ENCODE results near the gene MRPS27. TPM values are rescaled to one million over a fixed set of nuclear protein-coding genes. Genes with fewer than 3 reads are reported as not detected.

The MRPS27 gene
- total RNA-seq, 4 donors from 2014 or later = 14.3 to 34.7 (median 27.9) TPM

DNA sequence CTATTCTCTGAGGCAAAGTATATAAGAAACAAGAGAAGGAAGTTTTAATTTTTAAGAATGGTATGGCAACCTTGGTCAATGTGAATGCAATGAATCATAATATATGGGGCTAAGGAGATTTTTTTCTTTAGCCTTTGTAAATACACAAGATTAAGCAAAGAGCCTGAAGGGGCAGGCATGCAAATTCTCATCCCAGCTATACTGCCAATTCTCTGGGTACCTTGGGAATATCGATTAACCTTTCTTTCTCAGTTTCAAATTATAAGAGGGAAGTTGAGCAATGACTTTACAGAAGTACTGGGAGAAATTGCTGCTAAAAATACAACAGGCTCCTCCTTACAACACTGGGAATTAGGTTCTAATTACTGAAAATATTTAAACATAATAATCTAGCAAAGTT, 97.5 kb downstream of the MRPS27 start:
- Histone ChIP-seq H3K4me1 (no peaks in the 10 kb centered on the region), H3K36me3 (peaks cover 0 to 51% (median 11%) of the 10 kb centered on the region in 4 donors), H3K9me3 (no peaks in the 10 kb centered on the region), H3K4me3 (no peak overlapping the region), H3K27me3 (no peaks in the 10 kb centered on the region), H3K27ac (no peak overlapping the region)
- intact Hi-C loops (cut with DNase I; ENCODE audit: low total_unique reads) = no loop called here
- in situ Hi-C loops (cut with MboI; ENCODE audit: low pct_ligation_motif_present in 1 of 4, low pct_unique_long_range_greater_than_20kb in 1 of 4, low sequenced_read_pairs in 3 of 4) = no loop called here
- WGBS, 2 donors (ENCODE audit: low coverage in 1 of 2) = 67 to 98% methylated on average over 1 of the region's 1 CpG
- no peak for DNase-seq
- TF ChIP-seq EP300 (IDR thresholded peaks at IDR 0.05; ENCODE audit: low read depth) = no peak
- no peak for TF ChIP-seq POLR2A (IDR thresholded peaks at IDR 0.05)
- TF ChIP-seq POLR2AphosphoS5 (IDR thresholded peaks at IDR 0.05) = no peak
- no peak for TF ChIP-seq CTCF (IDR thresholded peaks at IDR 0.05)

DNA sequence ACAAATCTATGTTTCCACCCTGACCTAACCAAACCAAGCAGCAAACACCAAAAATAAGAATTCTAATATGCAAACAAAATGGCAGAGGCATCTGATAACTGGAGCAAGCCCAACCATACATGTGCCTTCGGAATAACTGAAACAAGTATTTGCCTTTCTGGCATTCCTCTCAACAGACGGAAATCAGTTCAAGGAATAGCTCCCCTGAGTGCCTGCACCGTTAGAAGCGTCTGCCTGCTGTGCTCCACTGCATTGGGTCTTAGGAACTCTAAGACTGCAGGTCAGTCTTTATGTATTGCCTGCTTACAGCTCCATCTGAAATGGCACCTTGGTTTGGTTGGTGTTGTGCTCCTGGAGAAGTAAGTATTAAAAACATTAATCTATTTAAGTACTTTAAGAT, 98.5 kb downstream of the MRPS27 start:
- H3K4me3 ChIP-seq = no peak overlapping the region
- TF ChIP-seq POLR2AphosphoS5 (IDR thresholded peaks at IDR 0.05) = no peak
- TF ChIP-seq CTCF (IDR thresholded peaks at IDR 0.05) = no peak
- no peak for TF ChIP-seq EP300 (IDR thresholded peaks at IDR 0.05; ENCODE audit: low read depth)
- no peak for TF ChIP-seq POLR2A (IDR thresholded peaks at IDR 0.05)
- DNase-seq = no peak
- intact Hi-C loops (cut with DNase I; ENCODE audit: low total_unique reads) = no loop called here
- in situ Hi-C loops (cut with MboI; ENCODE audit: low pct_ligation_motif_present in 1 of 4, low pct_unique_long_range_greater_than_20kb in 1 of 4, low sequenced_read_pairs in 3 of 4) = no loop called here
- H3K27me3 ChIP-seq = no peaks in the 10 kb centered on the region
- no peaks in the 10 kb centered on the region for H3K9me3 ChIP-seq
- no peaks in the 10 kb centered on the region for H3K4me1 ChIP-seq
- WGBS, 2 donors (ENCODE audit: low coverage in 1 of 2) = 78 to 80% methylated on average over 4 of the region's 4 CpGs
- peaks cover 0 to 46% (median 11%) of the 10 kb centered on the region in 4 donors for H3K36me3 ChIP-seq
- H3K27ac ChIP-seq = no peak overlapping the region

- DNase-seq = no peak
- peaks cover 0 to 42% (median 11%) of the 10 kb centered on the region in 4 donors for H3K36me3 ChIP-seq
- no peak overlapping the region for H3K27ac ChIP-seq
- H3K4me3 ChIP-seq = no peak overlapping the region
- no peaks in the 10 kb centered on the region for H3K27me3 ChIP-seq
- H3K4me1 ChIP-seq = no peaks in the 10 kb centered on the region
- no peak for TF ChIP-seq EP300 (IDR thresholded peaks at IDR 0.05; ENCODE audit: low read depth)
- TF ChIP-seq POLR2AphosphoS5 (IDR thresholded peaks at IDR 0.05) = no peak
- WGBS, 2 donors (ENCODE audit: low coverage in 1 of 2) = 97 to 100% methylated on average over 1 of the region's 1 CpG
- intact Hi-C loops (cut with DNase I; ENCODE audit: low total_unique reads) = no loop called here
- in situ Hi-C loops (cut with MboI; ENCODE audit: low pct_ligation_motif_present in 1 of 4, low pct_unique_long_range_greater_than_20kb in 1 of 4, low sequenced_read_pairs in 3 of 4) = no loop called here
- no peaks in the 10 kb centered on the region for H3K9me3 ChIP-seq
Measured at GRCh38 chr5:72221099-72221498, 98.9 kb downstream of the MRPS27 start.

GRCh38 chr5:72216756-72217155, 103.3 kb downstream of the MRPS27 start:
- WGBS, 2 donors (ENCODE audit: low coverage in 1 of 2) = 80 to 90% methylated on average over 1 to 3 of the region's 3 CpGs
- DNase-seq = no peak
- Histone ChIP-seq H3K27ac (no peak overlapping the region), H3K4me3 (no peak overlapping the region), H3K9me3 (no peaks in the 10 kb centered on the region), H3K4me1 (no peaks in the 10 kb centered on the region), H3K27me3 (no peaks in the 10 kb centered on the region), H3K36me3 (peaks cover 0 to 18% (median 5%) of the 10 kb centered on the region in 4 donors)
- in situ Hi-C loops (cut with MboI; ENCODE audit: low pct_ligation_motif_present in 1 of 4, low pct_unique_long_range_greater_than_20kb in 1 of 4, low sequenced_read_pairs in 3 of 4) (no loop called here), intact Hi-C loops (cut with DNase I; ENCODE audit: low total_unique reads) (no loop called here)
- no peak for TF ChIP-seq POLR2AphosphoS5 (IDR thresholded peaks at IDR 0.05)

DNA sequence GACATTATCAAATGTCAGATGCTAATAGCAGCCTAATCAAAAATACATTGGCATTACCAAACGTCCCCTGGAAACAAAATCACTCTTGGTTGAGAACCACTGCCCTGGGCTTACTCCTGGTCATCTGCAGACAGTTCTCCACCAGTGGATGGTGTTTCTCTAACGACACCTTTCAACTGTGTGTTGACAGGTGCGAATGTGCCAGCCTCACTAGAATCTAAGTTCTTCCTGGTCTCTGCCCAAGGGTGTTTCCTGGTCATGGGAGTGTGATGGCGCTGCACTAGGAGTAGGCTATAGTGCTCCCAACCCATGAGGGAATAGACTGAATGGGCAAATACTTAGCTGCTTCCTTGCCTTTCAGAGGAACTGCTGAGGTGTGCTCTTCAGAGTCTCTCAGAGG, 105.9 kb downstream of the MRPS27 start:
- no peak overlapping the region for H3K27ac ChIP-seq
- in situ Hi-C loops (cut with MboI; ENCODE audit: low pct_ligation_motif_present in 1 of 4, low pct_unique_long_range_greater_than_20kb in 1 of 4, low sequenced_read_pairs in 3 of 4) (no loop called here), intact Hi-C loops (cut with DNase I; ENCODE audit: low total_unique reads) (loop anchor here (5.0 kb wide), 1 partner anchor 1743 kb away; no protein-coding TSS in a partner anchor)
- H3K27me3 ChIP-seq = no peaks in the 10 kb centered on the region
- H3K4me1 ChIP-seq = peaks cover 0 to 11% (median 7%) of the 10 kb centered on the region in 4 donors
- no peak for DNase-seq
- peaks cover 0 to 4% (median 0%) of the 10 kb centered on the region in 4 donors for H3K36me3 ChIP-seq
- no peaks in the 10 kb centered on the region for H3K9me3 ChIP-seq
- H3K4me3 ChIP-seq = no peak overlapping the region
- TF ChIP-seq POLR2A (IDR thresholded peaks at IDR 0.05) = no peak
- TF ChIP-seq POLR2AphosphoS5 (IDR thresholded peaks at IDR 0.05) = no peak
- no peak for TF ChIP-seq CTCF (IDR thresholded peaks at IDR 0.05)
- WGBS, 2 donors (ENCODE audit: low coverage in 1 of 2) = 87 to 93% methylated on average over 3 to 4 of the region's 4 CpGs

Data from transverse colon (tissue), 4 donors.